Hepatocyte (in vitro differentiated cells): ENCODE results near the gene FARP2. TPM values are rescaled to one million over a fixed set of nuclear protein-coding genes. Genes with fewer than 3 reads are reported as not detected.

Experiments used
- DNase-seq: peaks from one replicate; pipeline ENCODE4 v3.0.0-alpha.2; 2016; ENCODE audit warnings: low spot score
- H2AFZ ChIP-seq: fragments of 200-600 bp; sonication (generic); 2 replicates; pipeline ENCODE4 v1.6.0; 2016; ENCODE audit warnings: antibody characterized with exemption, mild to moderate bottlenecking
- H3K27ac ChIP-seq: fragments of 200-600 bp; sonication (generic); 2 replicates; pipeline ENCODE4 v1.5.1; 2016; ENCODE audit warnings: mild to moderate bottlenecking
- H3K27me3 ChIP-seq: fragments of 200-600 bp; sonication (generic); 2 replicates; pipeline ENCODE4 v1.6.1; 2016
- H3K36me3 ChIP-seq: fragments of 200-600 bp; sonication (generic); replicated peaks from 2 replicates; pipeline ENCODE4 v1.5.1; 2016; ENCODE audit warnings: low read depth; ENCODE audit not compliant: insufficient read depth
- H3K4me1 ChIP-seq: fragments of 200-600 bp; sonication (generic); 2 replicates; pipeline ENCODE4 v1.5.1; 2016; ENCODE audit warnings: mild to moderate bottlenecking, moderate library complexity; ENCODE audit not compliant: insufficient read depth
- H3K4me2 ChIP-seq: fragments of 200-600 bp; sonication (generic); 2 replicates; pipeline ENCODE4 v1.6.0; 2016
- H3K4me3 ChIP-seq: fragments of 200-600 bp; sonication (generic); 2 replicates; pipeline ENCODE4 v1.5.1; 2016; ENCODE audit warnings: mild to moderate bottlenecking
- H3K79me2 ChIP-seq: fragments of 200-600 bp; sonication (generic); 2 replicates; pipeline ENCODE4 v1.6.0; 2017; ENCODE audit warnings: mild to moderate bottlenecking
- H3K9me2 ChIP-seq: fragments of 200-600 bp; sonication (generic); replicated peaks from 2 replicates; pipeline ENCODE4 v1.6.0; 2017; ENCODE audit warnings: mild to moderate bottlenecking; ENCODE audit not compliant: insufficient read depth
- H3K9me3 ChIP-seq: fragments of 200-600 bp; sonication (generic); 2 replicates; pipeline ENCODE4 v1.5.1; 2016; ENCODE audit warnings: low read depth, mild to moderate bottlenecking
- H4K20me1 ChIP-seq: fragments of 200-600 bp; sonication (generic); 2 replicates; pipeline ENCODE4 v1.6.0; 2016; ENCODE audit warnings: mild to moderate bottlenecking; ENCODE audit not compliant: insufficient read depth, poor library complexity, severe bottlenecking
- CTCF ChIP-seq: fragments of 200-600 bp; sonication (generic); IDR thresholded peaks from 2 replicates; pipeline ENCODE4 v1.5.1; 2016; ENCODE audit warnings: antibody characterized with exemption, mild to moderate bottlenecking; ENCODE audit not compliant: poor library complexity
- EZH2 ChIP-seq: fragments of 200-600 bp; sonication (generic); IDR thresholded peaks from 2 replicates; pipeline ENCODE4 v1.6.1; 2016; ENCODE audit warnings: antibody characterized with exemption, mild to moderate bottlenecking, borderline replicate concordance
- EZH2phosphoT487 ChIP-seq: fragments of 200-600 bp; sonication (generic); IDR thresholded peaks from one replicate; pipeline ENCODE4 v1.6.1; 2018; ENCODE audit warnings: antibody characterized with exemption, mild to moderate bottlenecking, low read depth, moderate library complexity; ENCODE audit not compliant: unreplicated experiment, severe bottlenecking
- WGBS: methylation state at CpG from one replicate; pipeline ENCODE4 v1.1.6; 2016; ENCODE audit warnings: low lambda C conversion rate; ENCODE audit errors: missing lambda C conversion rate; 5-methylcytosine and 5-hydroxymethylcytosine counted together
- polyA plus RNA-seq: library from polyadenylated mRNA; unstranded; fragments of >200 nt; fragmentation: Nextera tagmentation; extraction: Ambion mirVana; gene quantifications from 2 replicates; pipeline ENCODE4 v1.2.1, GENCODE V29; 2016
- total RNA-seq: library from RNA; depleted of rRNA; stranded (reverse); fragments of >200 nt; gene quantifications from 2 replicates; pipeline ENCODE4 v1.2.3, GENCODE V29; 2014

The FARP2 gene
- total and polyA plus RNA-seq, 2 experiments from 2014 or later: 29.1 to 29.6 TPM

GRCh38 chr2:241469746-241470145, 113.7 kb downstream of the FARP2 start:
- no peak for DNase-seq
- H3K27me3 ChIP-seq: no peaks in the 10 kb centered on the region
- H4K20me1 ChIP-seq: no peaks in the 10 kb centered on the region
- no peaks in the 10 kb centered on the region for H3K4me1 ChIP-seq
- no peak overlapping the region for H3K4me2 ChIP-seq
- TF ChIP-seq EZH2phosphoT487 (no peak), CTCF (no peak), EZH2 (no peak)
- H3K27ac ChIP-seq: no peak overlapping the region
- no peaks in the 10 kb centered on the region for H3K79me2 ChIP-seq
- no peaks in the 10 kb centered on the region for H3K9me3 ChIP-seq
- H3K4me3 ChIP-seq: no peak overlapping the region
- no peaks in the 10 kb centered on the region for H3K36me3 ChIP-seq
- H2AFZ ChIP-seq: no peak overlapping the region
- H3K9me2 ChIP-seq: no peaks in the 10 kb centered on the region
- WGBS: 92% methylated on average over 2 of the region's 2 CpGs

GRCh38 chr2:241473399-241473798, 117.3 kb downstream of the FARP2 start:
- TF ChIP-seq EZH2phosphoT487 (no peak), CTCF (no peak), EZH2 (no peak)
- Histone ChIP-seq H3K4me2 (no peak overlapping the region), H3K27ac (no peak overlapping the region), H3K9me2 (no peaks in the 10 kb centered on the region), H3K36me3 (no peaks in the 10 kb centered on the region), H3K4me1 (no peaks in the 10 kb centered on the region), H3K27me3 (no peaks in the 10 kb centered on the region), H3K4me3 (no peak overlapping the region), H2AFZ (no peak overlapping the region), H3K9me3 (no peaks in the 10 kb centered on the region), H3K79me2 (no peaks in the 10 kb centered on the region), H4K20me1 (no peaks in the 10 kb centered on the region)
- WGBS: 97% methylated on average over 3 of the region's 3 CpGs
- DNase-seq: no peak

GRCh38 chr2:241475267-241475666, 119.2 kb downstream of the FARP2 start:
- Histone ChIP-seq H3K27me3 (no peaks in the 10 kb centered on the region), H2AFZ (no peak overlapping the region), H3K4me3 (no peak overlapping the region), H3K27ac (no peak overlapping the region), H3K9me3 (no peaks in the 10 kb centered on the region), H3K4me2 (no peak overlapping the region), H4K20me1 (no peaks in the 10 kb centered on the region), H3K4me1 (no peaks in the 10 kb centered on the region), H3K79me2 (no peaks in the 10 kb centered on the region), H3K36me3 (no peaks in the 10 kb centered on the region), H3K9me2 (no peaks in the 10 kb centered on the region)
- DNase-seq: no peak
- TF ChIP-seq CTCF: no peak
- TF ChIP-seq EZH2phosphoT487: no peak
- no peak for TF ChIP-seq EZH2
- 85% methylated on average over 3 of the region's 3 CpGs for WGBS

- Histone ChIP-seq H3K36me3 (no peaks in the 10 kb centered on the region), H3K9me2 (no peaks in the 10 kb centered on the region), H3K9me3 (no peaks in the 10 kb centered on the region), H3K27ac (no peak overlapping the region), H3K27me3 (no peaks in the 10 kb centered on the region), H3K4me2 (no peak overlapping the region), H3K4me1 (no peaks in the 10 kb centered on the region), H4K20me1 (no peaks in the 10 kb centered on the region), H3K79me2 (no peaks in the 10 kb centered on the region), H2AFZ (no peak overlapping the region), H3K4me3 (no peak overlapping the region)
- no peak for DNase-seq
- 96% methylated on average over 8 of the region's 8 CpGs for WGBS
- TF ChIP-seq EZH2 (no peak), EZH2phosphoT487 (no peak), CTCF (no peak)
These were observed 122.1 kb downstream of the FARP2 start for GRCh38 chr2:241478166-241478565.
